Measurements from ENCODE around the gene MUC3A.

DNA sequence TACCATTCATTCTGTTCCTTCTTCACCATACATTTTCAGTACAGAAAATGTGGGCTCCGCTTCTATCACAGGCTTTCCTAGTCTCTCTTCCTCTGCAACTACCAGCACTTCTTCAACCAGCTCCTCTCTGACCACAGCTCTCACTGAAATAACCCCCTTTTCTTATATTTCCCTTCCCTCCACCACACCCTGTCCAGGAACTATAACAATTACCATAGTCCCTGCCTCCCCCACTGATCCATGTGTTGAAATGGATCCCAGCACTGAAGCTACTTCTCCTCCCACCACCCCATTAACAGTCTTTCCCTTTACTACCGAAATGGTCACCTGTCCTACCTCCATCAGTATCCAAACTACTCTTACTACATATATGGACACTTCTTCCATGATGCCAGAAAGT lies 10.6 kb downstream of the MUC3A start:
- TF ChIP-seq ZKSCAN1 (IDR thresholded peaks at IDR 0.05; ENCODE audit: low read length) (no peak), TBP (CRISPR knock-in tag; IDR thresholded peaks at IDR 0.05) (no peak), ZNF33A (CRISPR knock-in tag; IDR thresholded peaks at IDR 0.05; ENCODE audit: borderline replicate concordance) (no peak)
- TF ChIP-seq, protein P1, sequence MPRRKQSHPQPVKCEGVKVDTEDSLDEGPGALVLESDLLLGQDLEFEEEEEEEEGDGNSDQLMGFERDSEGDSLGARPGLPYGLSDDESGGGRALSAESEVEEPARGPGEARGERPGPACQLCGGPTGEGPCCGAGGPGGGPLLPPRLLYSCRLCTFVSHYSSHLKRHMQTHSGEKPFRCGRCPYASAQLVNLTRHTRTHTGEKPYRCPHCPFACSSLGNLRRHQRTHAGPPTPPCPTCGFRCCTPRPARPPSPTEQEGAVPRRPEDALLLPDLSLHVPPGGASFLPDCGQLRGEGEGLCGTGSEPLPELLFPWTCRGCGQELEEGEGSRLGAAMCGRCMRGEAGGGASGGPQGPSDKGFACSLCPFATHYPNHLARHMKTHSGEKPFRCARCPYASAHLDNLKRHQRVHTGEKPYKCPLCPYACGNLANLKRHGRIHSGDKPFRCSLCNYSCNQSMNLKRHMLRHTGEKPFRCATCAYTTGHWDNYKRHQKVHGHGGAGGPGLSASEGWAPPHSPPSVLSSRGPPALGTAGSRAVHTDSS (CRISPR knock-in tag; conservative IDR thresholded peaks at IDR 0.05): no peak
- TF ChIP-seq, protein P2, sequence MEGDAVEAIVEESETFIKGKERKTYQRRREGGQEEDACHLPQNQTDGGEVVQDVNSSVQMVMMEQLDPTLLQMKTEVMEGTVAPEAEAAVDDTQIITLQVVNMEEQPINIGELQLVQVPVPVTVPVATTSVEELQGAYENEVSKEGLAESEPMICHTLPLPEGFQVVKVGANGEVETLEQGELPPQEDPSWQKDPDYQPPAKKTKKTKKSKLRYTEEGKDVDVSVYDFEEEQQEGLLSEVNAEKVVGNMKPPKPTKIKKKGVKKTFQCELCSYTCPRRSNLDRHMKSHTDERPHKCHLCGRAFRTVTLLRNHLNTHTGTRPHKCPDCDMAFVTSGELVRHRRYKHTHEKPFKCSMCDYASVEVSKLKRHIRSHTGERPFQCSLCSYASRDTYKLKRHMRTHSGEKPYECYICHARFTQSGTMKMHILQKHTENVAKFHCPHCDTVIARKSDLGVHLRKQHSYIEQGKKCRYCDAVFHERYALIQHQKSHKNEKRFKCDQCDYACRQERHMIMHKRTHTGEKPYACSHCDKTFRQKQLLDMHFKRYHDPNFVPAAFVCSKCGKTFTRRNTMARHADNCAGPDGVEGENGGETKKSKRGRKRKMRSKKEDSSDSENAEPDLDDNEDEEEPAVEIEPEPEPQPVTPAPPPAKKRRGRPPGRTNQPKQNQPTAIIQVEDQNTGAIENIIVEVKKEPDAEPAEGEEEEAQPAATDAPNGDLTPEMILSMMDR (CRISPR knock-in tag; IDR thresholded peaks at IDR 0.05): no peak

Data from HepG2 (cell line).